Lower leg skin (tissue), 4 donors: ENCODE data around the gene SZT2. TPM values are rescaled to one million over a fixed set of nuclear protein-coding genes. Genes with fewer than 3 reads are reported as not detected.

Source experiments
- DNase-seq, 2 donors: peaks; one replicate each; pipeline ENCODE4 v3.0.0-alpha.2; 2019; ENCODE audit warnings: low spot score in 2 of 2
- H3K4me3 ChIP-seq: fragments of 200-600 bp; sonication (generic); 2 replicates; pipeline ENCODE4 v1.5.1; 2017; ENCODE audit warnings: mild to moderate bottlenecking, low read depth; ENCODE audit not compliant: poor library complexity, severe bottlenecking
- CTCF ChIP-seq, 3 donors: fragments of 450-650 bp; IDR thresholded peaks; one replicate each; pipeline ENCODE4 v1.5.1; 2016; ENCODE audit warnings: antibody characterized with exemption in 3 of 3, mild to moderate bottlenecking in 3 of 3, moderate library complexity in 2 of 3
- POLR2A ChIP-seq, 2 donors: fragments of 450-650 bp; IDR thresholded peaks; one replicate each; pipeline ENCODE4 v1.6.1; 2016 to 2017; ENCODE audit warnings: antibody characterized with exemption in 2 of 2, mild to moderate bottlenecking in 1 of 2, moderate library complexity in 1 of 2
- WGBS, 2 donors: methylation state at CpG; one replicate each; pipeline ENCODE4 v1.1.5; 2018; 5-methylcytosine and 5-hydroxymethylcytosine counted together
- intact Hi-C: fragments of 100-400 bp; cut with DNase I; formaldehyde crosslinking; loops from one replicate; pipeline ENCODE4 v1.15.0; 2023; ENCODE audit warnings: low total_unique reads
- total RNA-seq, 4 donors: library from RNA; depleted of rRNA; stranded (reverse); fragments of >200 nt; gene quantifications; one replicate each; pipeline ENCODE4 v1.1.0, GENCODE V29; 2016

SZT2 gene
- total RNA-seq, 4 donors from 2014 or later = 33.2 to 75.3 (median 42.0) TPM

GRCh38 chr1:43348343-43348808 lies 41.3 kb upstream of the SZT2 start:
- WGBS, 2 donors = 8 to 22% methylated on average over 19 to 22 of the region's 22 CpGs
- no peak for TF ChIP-seq POLR2A (IDR thresholded peaks at IDR 0.05)
- intact Hi-C loops = no loop called here
- peak in 1 of 2 donors; percentile 88 for DNase-seq
- peak overlapping the region; percentile 17 for H3K4me3 ChIP-seq

- intact Hi-C loops = no loop called here
- TF ChIP-seq CTCF (IDR thresholded peaks at IDR 0.05) (no peak), POLR2A (IDR thresholded peaks at IDR 0.05) (no peak)
- peak overlapping the region; percentile 17 for H3K4me3 ChIP-seq
- WGBS, 2 donors = 21 to 23% methylated on average over 31 to 48 of the region's 72 CpGs
- DNase-seq = peak; percentile 59 to 95
These were observed 40.7 kb upstream of the SZT2 start for GRCh38 chr1:43348809-43349593.

- DNase-seq = no peak
- TF ChIP-seq CTCF (IDR thresholded peaks at IDR 0.05) = no peak
- TF ChIP-seq POLR2A (IDR thresholded peaks at IDR 0.05) = no peak
- H3K4me3 ChIP-seq = no peak overlapping the region
- WGBS, 2 donors = 54 to 55% methylated on average over 11 of the region's 11 CpGs
- intact Hi-C loops = no loop called here
These were observed 39.9 kb upstream of the SZT2 start for GRCh38 chr1:43349594-43350306.

GRCh38 chr1:43350976-43351375 lies 38.7 kb upstream of the SZT2 start:
- WGBS, 2 donors = 85 to 91% methylated on average over 1 of the region's 1 CpG
- TF ChIP-seq POLR2A (IDR thresholded peaks at IDR 0.05) (no peak), CTCF (IDR thresholded peaks at IDR 0.05) (no peak)
- intact Hi-C loops = no loop called here
- H3K4me3 ChIP-seq = no peak overlapping the region
- DNase-seq = no peak

GRCh38 chr1:43351421-43352350 lies 38.0 kb upstream of the SZT2 start:
- intact Hi-C loops = no loop called here
- peak in 1 of 2 donors; percentile 71 for DNase-seq
- 88 to 91% methylated on average over 10 of the region's 10 CpGs for WGBS, 2 donors
- no peak overlapping the region for H3K4me3 ChIP-seq
- TF ChIP-seq CTCF (IDR thresholded peaks at IDR 0.05) (no peak), POLR2A (IDR thresholded peaks at IDR 0.05) (no peak)
